ENCODE data around the gene ARF1.

ARF1 gene

DNA sequence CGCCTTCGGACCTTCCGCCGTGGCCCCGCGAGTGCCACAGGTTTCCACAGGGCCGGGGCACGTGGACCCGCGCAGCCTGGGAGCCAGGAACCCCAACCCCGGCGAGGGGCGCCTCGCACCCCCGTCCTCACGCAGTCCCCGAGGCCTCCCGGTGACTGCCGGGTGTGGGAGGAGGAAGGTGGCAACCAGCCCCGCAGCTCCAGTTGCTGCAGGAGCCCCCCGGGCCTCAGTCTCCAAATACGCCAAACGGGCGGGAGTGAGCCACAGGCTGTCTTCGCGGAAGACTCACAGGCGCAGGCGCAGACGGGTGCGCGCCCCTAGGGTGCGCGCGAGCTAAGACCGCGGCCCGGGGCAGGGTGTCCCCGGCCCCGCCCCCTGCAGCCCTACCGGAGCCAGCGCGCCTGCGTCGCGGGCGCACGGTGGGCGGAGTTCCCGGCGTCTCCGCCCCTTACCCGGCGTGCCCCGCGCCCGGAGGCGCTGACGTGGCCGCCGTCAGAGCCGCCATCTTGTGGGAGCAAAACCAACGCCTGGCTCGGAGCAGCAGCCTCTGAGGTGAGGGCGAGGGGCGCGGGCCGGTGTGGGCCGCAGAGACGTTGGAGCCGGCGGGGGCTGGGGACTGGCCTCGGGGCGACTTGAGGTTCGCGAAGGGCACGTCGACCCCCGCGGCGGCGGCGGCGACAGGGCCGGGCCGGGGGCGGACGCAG lies at the start of gene ARF1:
Gene ARF1, plus strand, starts transcription at position 495 of the 704 bp plus-strand sequence. CDS start 14,407 bp downstream, outside the sequence.
- in situ Hi-C loops (cut with HindIII; ENCODE audit: low pct_ligation_motif_present, low pct_unique_long_range_greater_than_20kb, low sequenced_read_pairs) = no loop called here
- DNase-seq = peak; percentile 95

DNA sequence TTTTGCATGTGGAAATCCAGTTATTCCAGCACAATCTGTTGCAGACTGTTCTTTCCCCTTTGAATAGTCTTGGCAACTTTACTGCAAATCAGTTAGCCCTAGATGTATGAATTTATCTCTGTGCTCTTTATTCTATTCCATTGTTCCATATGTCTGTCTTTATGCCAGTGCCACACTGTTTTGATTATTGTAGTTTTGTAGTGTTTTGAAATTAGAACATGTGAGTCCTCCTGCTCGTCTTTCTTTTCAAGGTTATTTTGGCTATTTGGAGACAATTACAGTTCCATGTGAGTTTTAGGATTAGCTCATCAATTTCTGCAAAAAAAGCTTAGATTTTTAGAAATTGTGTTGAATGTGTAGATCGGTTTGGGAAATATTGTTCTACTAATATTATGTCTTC lies 49.1 kb upstream of the ARF1 start:
- no peak for DNase-seq
- in situ Hi-C loops (cut with HindIII; ENCODE audit: low pct_ligation_motif_present, low pct_unique_long_range_greater_than_20kb, low sequenced_read_pairs) = no loop called here

DNA sequence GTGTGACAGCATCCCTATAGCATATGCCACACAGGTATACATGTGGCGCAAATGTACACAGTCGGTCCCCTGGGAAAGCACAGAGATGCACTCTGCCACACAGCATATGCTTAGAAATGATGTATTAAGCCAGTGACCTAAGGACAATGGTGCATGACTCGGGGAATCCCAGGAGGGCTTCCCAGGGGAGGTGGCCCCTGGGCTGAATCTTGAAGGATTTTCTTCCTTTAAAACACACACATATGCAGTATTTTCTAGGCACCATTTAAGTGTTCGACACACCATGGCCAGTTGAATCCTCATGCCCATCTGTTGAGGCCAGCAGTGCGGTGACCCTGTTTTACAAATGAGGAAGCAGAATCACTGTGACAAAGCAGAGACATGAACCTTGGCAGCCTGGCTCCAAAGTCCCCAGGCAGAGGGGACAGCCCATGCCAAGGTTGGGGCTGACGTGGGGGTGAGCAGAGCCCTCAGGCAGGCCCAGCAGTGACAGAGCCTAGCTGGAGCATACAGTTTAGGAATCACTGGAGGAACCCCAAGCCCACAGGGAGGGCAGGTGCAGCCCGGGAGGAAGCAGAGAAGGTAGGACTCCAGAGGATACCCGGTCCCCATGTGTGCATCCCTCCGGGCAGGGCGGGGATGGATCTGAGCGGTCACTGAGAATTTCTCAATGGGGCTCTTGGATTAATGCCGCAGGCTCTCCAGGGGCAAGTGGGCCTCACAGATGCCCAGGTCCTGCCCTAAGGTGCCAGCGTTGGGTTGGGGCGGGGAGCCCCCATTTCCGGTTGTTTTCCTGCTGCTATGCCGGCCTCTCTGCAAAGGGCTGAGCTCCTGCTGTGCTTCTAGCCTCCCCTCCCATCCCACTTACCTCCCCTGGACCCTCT lies 47.3 kb upstream of the ARF1 start:
- DNase-seq = no peak
- in situ Hi-C loops (cut with HindIII; ENCODE audit: low pct_ligation_motif_present, low pct_unique_long_range_greater_than_20kb, low sequenced_read_pairs) = no loop called here

DNA sequence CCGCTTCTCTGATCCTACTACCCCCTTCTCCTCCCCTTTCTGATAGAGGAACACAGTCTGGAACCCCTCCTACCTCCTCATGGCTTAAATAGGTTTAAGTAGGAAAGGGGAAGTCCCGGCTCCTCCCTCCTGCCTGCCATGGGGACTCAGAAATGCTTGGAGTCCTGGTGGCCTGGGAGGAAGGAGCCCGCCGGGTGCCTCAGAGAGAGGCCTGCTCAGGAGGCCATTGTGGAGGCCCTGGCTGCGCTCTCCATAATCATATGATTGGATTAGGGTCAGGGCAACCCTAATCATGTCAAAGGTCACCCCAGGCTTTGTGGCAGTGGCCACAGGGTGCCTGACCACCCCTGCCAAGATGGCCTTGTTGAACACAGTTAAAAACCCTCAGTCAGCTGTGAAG lies 46.7 kb upstream of the ARF1 start:
- DNase-seq = no peak
- in situ Hi-C loops (cut with HindIII; ENCODE audit: low pct_ligation_motif_present, low pct_unique_long_range_greater_than_20kb, low sequenced_read_pairs) = no loop called here

DNA sequence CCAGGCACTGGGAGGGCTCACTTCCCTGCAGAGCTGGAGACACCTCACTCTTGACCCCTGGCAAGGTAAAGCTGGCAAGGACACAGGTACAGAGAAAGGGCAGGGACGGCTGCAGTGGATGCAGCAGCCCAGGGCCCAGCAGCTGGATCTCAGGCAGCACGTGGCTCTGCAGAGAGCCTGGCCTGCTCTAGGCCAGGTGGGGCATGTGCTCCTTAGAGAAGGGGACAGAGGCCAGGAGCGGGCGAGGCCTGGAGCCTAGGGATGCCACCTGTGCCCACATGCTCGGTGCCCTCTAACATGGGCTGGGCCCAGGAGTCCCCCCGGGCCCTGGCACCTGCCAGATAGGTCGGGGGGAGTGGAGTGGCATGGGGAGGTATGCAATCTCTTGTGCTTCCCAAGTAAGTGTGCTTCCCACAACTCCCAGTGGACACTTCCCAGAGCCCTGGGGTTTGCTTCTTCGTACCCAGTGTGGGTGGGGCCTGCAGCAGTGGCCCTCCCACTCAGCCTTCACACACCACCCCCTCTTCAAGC lies 45.7 kb upstream of the ARF1 start:
- in situ Hi-C loops (cut with HindIII; ENCODE audit: low pct_ligation_motif_present, low pct_unique_long_range_greater_than_20kb, low sequenced_read_pairs) = no loop called here
- DNase-seq = no peak

DNA sequence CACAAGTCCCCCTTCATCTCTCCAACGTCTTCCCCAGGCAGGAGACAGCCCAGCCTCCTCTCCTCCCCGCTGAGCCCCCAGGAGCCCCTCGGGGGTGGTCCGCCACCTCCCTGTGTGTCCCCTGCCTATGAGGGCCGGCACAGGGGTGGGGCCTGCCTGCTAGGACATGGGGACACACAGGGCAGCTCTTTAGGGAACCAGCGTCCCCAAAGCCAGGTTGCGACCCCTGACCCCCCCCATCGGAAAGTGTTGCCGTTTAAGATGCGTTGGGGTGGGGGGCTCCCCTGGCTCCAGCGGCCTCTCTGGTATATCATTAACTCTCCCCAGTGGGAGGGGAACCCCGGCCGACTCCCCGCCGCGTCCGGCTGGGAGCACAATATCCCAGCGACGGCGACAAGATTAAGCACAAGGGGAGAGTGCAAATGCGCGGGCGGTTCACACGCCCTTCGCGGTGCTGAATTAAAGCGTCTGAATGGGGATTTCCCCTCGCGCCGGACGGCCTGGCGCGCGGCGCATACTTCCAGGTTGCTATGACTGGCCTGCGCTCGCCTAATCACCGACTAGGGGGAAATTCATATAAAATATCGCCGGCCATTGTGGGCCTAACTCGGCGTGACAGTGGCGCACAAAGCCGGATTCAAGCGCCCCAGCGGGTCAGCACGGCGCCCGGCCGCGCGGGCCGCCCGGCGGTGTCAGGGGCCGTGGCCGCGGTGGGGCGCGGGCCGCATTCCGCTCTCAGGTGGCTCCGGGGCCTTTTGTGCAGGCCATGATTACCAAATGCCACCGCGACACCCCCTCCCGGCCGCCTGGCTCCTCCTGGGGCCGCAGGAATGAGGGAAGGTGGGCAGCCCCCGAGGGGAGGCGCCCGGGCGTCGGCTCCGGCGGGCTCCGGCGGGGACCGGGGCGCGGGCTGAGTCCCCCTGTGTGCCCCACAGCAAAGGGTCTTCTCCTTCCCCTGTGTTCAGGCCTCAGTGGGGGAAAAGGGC lies 44.8 kb upstream of the ARF1 start:
- DNase-seq = peak; percentile 25
- in situ Hi-C loops (cut with HindIII; ENCODE audit: low pct_ligation_motif_present, low pct_unique_long_range_greater_than_20kb, low sequenced_read_pairs) = no loop called here

DNA sequence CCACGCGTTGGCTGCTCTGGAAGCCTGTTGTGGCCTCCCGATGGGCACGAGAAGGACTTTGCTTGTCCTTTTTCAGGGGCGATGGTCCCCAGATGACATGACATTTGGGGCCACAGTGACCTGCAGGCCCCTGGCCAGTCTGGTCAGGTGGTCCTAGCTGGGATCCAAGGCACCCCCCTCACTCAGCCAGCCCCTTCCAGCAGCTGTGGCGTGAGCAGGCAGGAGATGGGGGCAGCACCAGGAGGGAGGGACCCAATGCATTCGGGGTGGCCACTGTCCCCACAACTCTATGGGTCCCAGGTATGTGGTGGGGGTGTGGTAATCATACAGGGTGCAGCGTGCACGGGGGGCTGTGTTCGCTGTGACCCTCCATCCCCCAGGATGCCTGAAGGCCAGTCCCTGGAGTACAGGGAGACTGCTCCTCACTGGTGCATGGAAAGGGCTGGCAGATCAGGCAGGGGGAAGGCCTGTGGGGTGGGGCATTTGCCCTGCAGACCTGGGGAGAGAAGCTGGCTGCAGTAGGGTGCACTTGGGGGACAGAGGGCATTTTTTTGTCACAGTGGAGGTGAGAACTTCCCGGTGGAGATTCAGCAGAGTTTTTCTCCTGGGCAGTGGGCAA lies 44.0 kb upstream of the ARF1 start:
- no peak for DNase-seq
- in situ Hi-C loops (cut with HindIII; ENCODE audit: low pct_ligation_motif_present, low pct_unique_long_range_greater_than_20kb, low sequenced_read_pairs) = no loop called here

DNA sequence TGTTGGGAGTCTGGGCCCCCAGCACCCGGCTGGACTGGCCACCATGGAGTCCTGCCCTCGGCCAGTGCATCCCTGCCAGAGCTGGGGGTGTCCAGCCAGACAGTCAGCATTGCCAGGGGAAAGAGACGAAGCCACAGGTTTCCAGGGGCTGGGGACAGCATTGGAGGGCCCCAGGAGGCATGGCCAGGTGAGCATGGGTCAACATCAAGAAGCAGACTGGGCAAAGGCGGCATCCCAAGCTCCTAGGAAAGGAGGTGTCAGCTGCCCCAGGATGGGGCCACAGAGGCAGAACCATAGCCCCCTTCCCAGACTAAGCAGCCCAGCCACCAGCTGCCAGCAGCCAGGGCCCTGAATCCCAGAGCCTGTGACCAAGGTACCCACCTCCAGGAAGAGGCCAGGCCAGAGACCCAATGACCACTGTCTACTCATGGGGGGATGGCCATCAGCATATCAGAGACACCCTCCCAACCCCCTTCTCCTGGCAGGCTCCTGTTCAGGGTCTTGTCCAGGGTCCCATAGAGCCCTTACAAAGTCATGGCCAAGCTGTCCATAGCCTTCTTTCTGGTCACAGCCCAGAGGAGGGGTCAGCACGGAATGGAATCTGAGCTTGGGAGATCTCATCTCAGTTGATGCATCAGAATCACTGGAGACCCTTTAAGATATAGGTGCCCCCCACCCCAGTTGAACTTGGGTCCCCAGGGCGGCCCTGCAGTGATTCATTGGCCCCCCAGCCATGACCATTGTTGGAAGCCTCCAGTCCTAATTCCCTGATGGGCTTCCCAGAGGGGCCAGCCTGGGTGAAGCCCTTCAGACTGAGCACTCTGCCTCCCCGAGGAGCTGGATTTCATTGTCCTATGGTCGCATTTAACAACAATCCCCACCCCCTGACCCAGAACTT lies 43.3 kb upstream of the ARF1 start:
- in situ Hi-C loops (cut with HindIII; ENCODE audit: low pct_ligation_motif_present, low pct_unique_long_range_greater_than_20kb, low sequenced_read_pairs) = no loop called here
- DNase-seq = no peak

DNA sequence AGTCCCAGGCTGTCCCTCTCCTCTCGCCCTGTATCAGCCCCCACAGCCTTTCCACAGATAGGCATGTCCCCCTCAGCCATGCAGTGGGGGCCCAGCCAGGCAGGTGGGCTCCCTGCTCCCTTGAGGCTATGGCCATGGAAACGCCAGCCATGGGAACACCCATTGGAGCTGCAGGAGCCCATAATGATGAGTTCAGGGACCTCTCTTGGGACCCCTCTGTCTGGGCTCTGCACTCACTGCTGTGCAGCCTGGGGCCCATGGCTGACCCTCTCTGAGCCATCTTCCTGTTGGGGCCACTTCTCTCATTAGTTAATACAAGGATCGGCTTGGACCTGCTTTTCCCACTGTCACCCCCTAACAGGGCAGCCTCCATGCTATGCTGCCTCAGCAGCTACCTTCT lies 42.5 kb upstream of the ARF1 start:
- in situ Hi-C loops (cut with HindIII; ENCODE audit: low pct_ligation_motif_present, low pct_unique_long_range_greater_than_20kb, low sequenced_read_pairs) = no loop called here
- no peak for DNase-seq

DNA sequence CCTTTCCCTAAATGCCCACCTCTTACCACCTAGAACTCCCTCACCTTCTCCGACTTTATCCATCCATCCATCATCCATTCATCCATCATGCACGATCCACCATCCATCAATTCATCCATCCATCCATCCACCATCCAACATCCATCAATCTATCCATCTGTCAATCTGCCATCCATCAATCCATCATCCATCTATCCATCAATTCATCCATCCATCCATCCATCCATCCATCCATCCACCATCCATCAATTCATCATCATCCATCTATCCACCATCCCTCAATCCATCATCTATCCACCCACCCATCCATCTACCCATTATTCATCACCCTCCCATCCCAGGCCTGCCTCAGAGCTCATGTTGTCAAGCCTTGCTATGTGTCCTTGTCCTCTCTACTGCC lies 41.2 kb upstream of the ARF1 start:
- in situ Hi-C loops (cut with HindIII; ENCODE audit: low pct_ligation_motif_present, low pct_unique_long_range_greater_than_20kb, low sequenced_read_pairs) = no loop called here
- no peak for DNase-seq

DNA sequence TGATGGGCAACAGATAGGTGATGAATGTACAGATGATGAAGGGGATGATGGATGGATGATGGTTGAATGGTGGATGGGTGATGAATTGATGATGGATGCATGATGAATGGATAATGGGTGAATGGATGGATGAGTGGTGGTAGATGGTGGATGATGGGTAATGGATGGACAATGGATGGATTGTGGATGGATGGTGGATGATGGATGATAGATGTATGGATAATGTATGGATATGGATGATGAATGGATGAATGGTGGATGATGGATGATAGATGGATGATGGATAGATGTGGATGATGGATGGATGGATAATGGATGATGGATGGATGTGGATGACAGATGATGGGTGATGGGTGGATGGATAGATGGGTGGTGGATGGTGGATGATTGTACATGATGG lies 40.0 kb upstream of the ARF1 start:
- in situ Hi-C loops (cut with HindIII; ENCODE audit: low pct_ligation_motif_present, low pct_unique_long_range_greater_than_20kb, low sequenced_read_pairs) = no loop called here
- DNase-seq = no peak

DNA sequence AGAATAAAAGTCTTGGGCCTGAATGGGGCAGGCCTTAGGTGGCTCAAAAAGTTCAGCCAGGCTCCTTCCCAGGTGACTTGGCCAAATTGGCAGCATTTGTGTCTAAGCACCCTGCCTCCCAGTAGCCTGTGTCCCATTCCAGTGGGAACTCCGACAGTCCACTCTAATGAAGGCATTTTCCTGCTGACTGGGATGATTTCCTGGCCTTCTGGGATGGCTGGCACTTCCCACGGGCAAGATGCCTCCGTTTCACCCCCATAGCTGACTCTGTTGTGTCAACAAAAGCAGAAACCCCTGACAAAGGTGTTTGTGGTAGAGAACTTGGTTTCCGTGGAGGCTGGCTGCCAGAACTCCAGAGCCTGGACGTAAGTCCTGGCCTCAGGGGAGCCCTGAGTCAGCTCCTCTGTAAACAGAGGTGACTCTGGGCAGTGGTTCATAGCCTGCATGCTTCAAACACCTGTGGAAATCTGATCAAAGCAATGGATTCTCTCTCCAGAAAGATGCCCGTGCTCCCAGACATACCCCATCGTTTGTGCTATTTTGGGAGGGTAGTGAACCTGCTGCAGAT lies 39.1 kb upstream of the ARF1 start:
- no peak for DNase-seq
- in situ Hi-C loops (cut with HindIII; ENCODE audit: low pct_ligation_motif_present, low pct_unique_long_range_greater_than_20kb, low sequenced_read_pairs) = no loop called here

DNA sequence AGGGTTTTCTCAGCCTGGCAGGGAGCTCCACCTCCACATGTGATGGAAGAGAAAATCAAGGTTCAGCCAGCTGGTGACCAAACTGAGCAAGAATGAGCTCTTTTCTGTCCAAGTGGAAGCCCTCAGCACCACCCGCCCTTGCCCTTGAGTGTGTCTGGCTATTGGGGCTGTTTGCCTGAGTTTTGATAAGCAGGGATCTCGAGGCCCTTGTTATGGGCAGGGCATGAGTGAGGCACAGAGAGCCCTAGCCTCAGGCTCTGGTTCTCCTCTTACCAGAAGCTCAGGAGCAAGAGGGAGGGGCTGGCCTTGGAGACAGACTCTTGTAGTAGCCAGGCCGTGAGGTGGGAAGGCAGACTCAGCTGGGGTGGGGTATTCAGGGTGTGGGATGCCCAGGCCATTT lies 37.5 kb upstream of the ARF1 start:
- DNase-seq = no peak
- in situ Hi-C loops (cut with HindIII; ENCODE audit: low pct_ligation_motif_present, low pct_unique_long_range_greater_than_20kb, low sequenced_read_pairs) = no loop called here

DNA sequence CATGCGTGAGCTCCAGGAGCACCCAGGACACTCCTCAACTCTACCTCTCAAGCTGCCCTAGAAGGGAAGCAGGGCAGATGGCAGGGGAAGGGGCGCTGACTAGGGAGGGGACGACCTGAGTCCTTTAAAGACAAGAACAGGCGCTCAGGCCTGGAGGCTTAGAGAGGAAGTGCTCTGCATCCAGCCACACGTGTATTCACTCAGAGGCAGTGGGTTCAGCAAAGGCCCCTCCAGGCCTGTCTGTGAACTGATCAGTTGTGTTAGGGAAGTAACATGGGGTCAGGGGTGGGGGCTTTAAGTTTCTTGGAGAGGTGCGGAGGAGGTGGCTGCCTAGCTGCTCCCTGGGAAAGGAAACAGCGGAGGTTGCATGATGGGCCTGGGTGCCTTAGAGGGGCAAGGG lies 37.1 kb upstream of the ARF1 start:
- DNase-seq = no peak
- in situ Hi-C loops (cut with HindIII; ENCODE audit: low pct_ligation_motif_present, low pct_unique_long_range_greater_than_20kb, low sequenced_read_pairs) = no loop called here

DNA sequence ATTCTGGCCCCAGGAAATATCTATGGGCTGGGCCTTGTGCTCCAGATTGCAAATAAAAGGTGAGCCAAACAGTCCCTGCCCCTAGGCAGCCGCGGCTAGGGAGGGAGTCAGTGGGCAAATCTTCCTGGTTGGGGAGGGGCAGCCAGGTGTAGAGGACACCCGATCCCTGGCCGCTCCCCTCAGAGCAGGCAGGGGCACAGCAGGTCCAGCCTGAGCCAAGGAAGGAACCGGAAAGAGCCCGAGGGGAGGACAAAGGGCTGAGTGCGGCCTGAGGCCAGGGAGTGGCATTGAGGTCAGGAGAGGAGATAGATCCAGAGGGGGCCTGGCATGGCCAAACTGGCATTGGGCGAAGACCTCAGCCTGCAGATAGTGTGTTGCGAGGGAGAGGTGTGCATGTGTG lies 36.6 kb upstream of the ARF1 start:
- in situ Hi-C loops (cut with HindIII; ENCODE audit: low pct_ligation_motif_present, low pct_unique_long_range_greater_than_20kb, low sequenced_read_pairs) = no loop called here
- DNase-seq = no peak

DNA sequence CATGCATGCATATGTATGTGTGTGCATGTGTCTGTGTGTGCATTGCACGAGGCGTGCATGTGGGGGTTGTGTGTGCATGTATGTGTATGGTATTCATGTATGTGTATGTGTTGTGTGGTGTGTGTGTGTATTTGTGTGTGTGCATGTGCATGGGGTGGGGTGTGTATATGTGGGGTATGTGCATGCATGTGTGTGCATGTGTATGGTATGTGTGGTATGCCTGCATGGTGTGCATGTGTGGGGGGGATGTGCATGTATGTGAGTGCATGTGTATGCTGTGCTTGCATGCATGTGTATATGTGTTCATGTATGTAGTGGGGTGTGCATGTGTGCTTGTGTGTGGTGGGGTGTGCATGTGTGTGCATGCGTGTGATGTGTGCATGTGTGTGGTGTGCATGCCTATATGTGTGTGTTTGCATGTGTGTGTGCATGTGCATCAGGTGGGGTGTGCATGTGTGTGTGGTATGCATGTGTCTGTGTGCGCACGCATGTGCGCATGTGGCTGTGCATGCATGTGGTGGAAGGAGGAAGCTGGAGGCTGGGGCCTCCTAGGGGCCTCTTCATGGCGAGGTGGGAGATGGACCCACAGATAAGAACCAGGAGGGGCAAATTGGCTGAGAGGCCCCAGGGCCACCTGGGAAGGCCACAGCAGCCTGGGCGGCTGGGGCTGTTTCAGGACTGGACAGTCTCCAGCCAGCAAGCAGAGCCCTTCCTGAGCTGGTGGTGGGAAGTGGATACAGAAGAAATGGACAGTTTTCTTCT lies 35.9 kb upstream of the ARF1 start:
- in situ Hi-C loops (cut with HindIII; ENCODE audit: low pct_ligation_motif_present, low pct_unique_long_range_greater_than_20kb, low sequenced_read_pairs) = no loop called here
- DNase-seq = no peak

DNA sequence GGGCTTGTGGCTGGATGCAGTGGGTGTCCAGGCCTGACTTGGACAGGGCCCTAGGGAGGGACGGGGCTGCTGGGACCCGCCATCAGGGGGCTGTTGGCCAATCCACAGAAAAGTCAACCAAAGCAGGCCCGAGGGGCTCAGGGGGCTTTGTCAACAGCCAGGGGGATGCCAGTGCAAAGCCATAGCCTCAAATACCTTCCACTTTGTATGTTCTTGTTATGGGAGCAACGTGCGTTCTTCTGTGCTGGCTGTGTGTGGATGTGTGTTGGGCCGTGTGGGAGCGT lies 35.4 kb upstream of the ARF1 start:
- in situ Hi-C loops (cut with HindIII; ENCODE audit: low pct_ligation_motif_present, low pct_unique_long_range_greater_than_20kb, low sequenced_read_pairs) = no loop called here
- DNase-seq = no peak

Data from ACHN (cell line).